Measurements from ENCODE around the gene GRN. TPM values are rescaled to one million over a fixed set of nuclear protein-coding genes. Genes with fewer than 3 reads are reported as not detected.

The GRN gene
- total RNA-seq, 1 experiment from 2014 or later = 206 TPM

GRCh38 chr17:44354582-44355561, 9.8 kb downstream of the GRN start:
- no TSS peak for BruUV-seq (replicated peaks)
- TF ChIP-seq SP1 (IDR thresholded peaks at IDR 0.05; ENCODE audit: low read depth) (no peak), MAX (IDR thresholded peaks at IDR 0.05) (no peak)
- ChIA-PET POLR2A (no interaction called here), CTCF (no interaction called here), RAD21 (ENCODE audit: low non-redundant PET in 1 of 2, low total read pairs in 2 of 2, uncharacterized antibody in 2 of 2, unreplicated experiment in 2 of 2) (no interaction called here)
- Histone ChIP-seq H4K20me1 (ENCODE audit: insufficient read depth) (no peaks in the 10 kb centered on the region), H3K79me2 (ENCODE audit: insufficient read depth, low read length) (no peaks in the 10 kb centered on the region), H3K36me3 (ENCODE audit: control insufficient read depth in 1 of 2, insufficient read depth in 2 of 2, low read length in 2 of 2) (peaks cover 0 to 4% of the 10 kb centered on the region in 2 experiments; a peak in 1 of 4 replicates), H2AFZ (ENCODE audit: low read depth, low read length, poor library complexity, severe bottlenecking) (no peak overlapping the region), H3K4me2 (ENCODE audit: low read length) (no peak overlapping the region), H3K27ac (ENCODE audit: low read depth, low read length) (no peak overlapping the region), H3K9me3 (ENCODE audit: control insufficient read depth in 1 of 2, insufficient read depth in 1 of 2, low read depth in 1 of 2, low read length in 2 of 2) (no peaks in the 10 kb centered on the region), H3K9me2 (ENCODE audit: insufficient read depth) (no peaks in the 10 kb centered on the region), H3K9ac (ENCODE audit: low read length) (no peak overlapping the region), H3K4me3 (replicated peaks in 1 of 2; ENCODE audit: low read depth in 1 of 2, low read length in 2 of 2) (no peak overlapping the region), H3K4me1 (ENCODE audit: control insufficient read depth in 1 of 2, insufficient read depth in 2 of 2, low read length in 2 of 2) (no peaks in the 10 kb centered on the region), H3K27me3 (ENCODE audit: insufficient read depth, low read length) (no peaks in the 10 kb centered on the region)
- intact Hi-C loops (cut with micrococcal nuclease) = no loop called here
- DNase-seq (ENCODE audit: low read depth, low spot score) = no peak
- no peak for ATAC-seq

GRCh38 chr17:44355642-44356099, 10.6 kb downstream of the GRN start:
- DNase-seq (ENCODE audit: low read depth, low spot score) = no peak
- CTCF ChIA-PET = no interaction called here
- BruUV-seq (replicated peaks) = no TSS peak
- TF ChIP-seq EGR1 (IDR thresholded peaks at IDR 0.05; ENCODE audit: low read depth) = no peak
- TF ChIP-seq FOSL1 (IDR thresholded peaks at IDR 0.05; ENCODE audit: low read depth) = no peak
- TF ChIP-seq JUND (IDR thresholded peaks at IDR 0.05) = no peak
- TF ChIP-seq EZH2phosphoT487 (IDR thresholded peaks at IDR 0.05; ENCODE audit: borderline replicate concordance) = no peak
- TF ChIP-seq ZNF274 (IDR thresholded peaks at IDR 0.05; ENCODE audit: low read depth, low read length) = no peak
- TF ChIP-seq SRF (IDR thresholded peaks at IDR 0.05; ENCODE audit: low read depth) = no peak
- Histone ChIP-seq H3K9me2 (ENCODE audit: insufficient read depth) (no peaks in the 10 kb centered on the region), H3K4me3 (replicated peaks in 1 of 2; ENCODE audit: low read depth in 1 of 2, low read length in 2 of 2) (no peak overlapping the region), H4K20me1 (ENCODE audit: insufficient read depth) (no peaks in the 10 kb centered on the region), H3K79me2 (ENCODE audit: insufficient read depth, low read length) (no peaks in the 10 kb centered on the region), H2AFZ (ENCODE audit: low read depth, low read length, poor library complexity, severe bottlenecking) (no peak overlapping the region), H3K9ac (ENCODE audit: low read length) (no peak overlapping the region), H3K27me3 (ENCODE audit: insufficient read depth, low read length) (no peaks in the 10 kb centered on the region), H3K4me1 (ENCODE audit: control insufficient read depth in 1 of 2, insufficient read depth in 2 of 2, low read length in 2 of 2) (no peaks in the 10 kb centered on the region), H3K4me2 (ENCODE audit: low read length) (no peak overlapping the region), H3K27ac (ENCODE audit: low read depth, low read length) (no peak overlapping the region), H3K36me3 (ENCODE audit: control insufficient read depth in 1 of 2, insufficient read depth in 2 of 2, low read length in 2 of 2) (peaks cover 0 to 4% of the 10 kb centered on the region in 2 experiments; a peak in 1 of 4 replicates), H3K9me3 (ENCODE audit: control insufficient read depth in 1 of 2, insufficient read depth in 1 of 2, low read depth in 1 of 2, low read length in 2 of 2) (no peaks in the 10 kb centered on the region)
- intact Hi-C loops (cut with micrococcal nuclease) = no loop called here
- RAD21 ChIA-PET (ENCODE audit: low non-redundant PET in 1 of 2, low total read pairs in 2 of 2, uncharacterized antibody in 2 of 2, unreplicated experiment in 2 of 2) = no interaction called here
- no peak for ATAC-seq
- POLR2A ChIA-PET = no interaction called here

Measured in HCT116 (cell line).